Measurements from ENCODE around the gene WDR53. TPM values are rescaled to one million over a fixed set of nuclear protein-coding genes. Genes with fewer than 3 reads are reported as not detected.

Gene WDR53
- total and polyA plus RNA-seq, 2 donors (not counting 3 experiments of a cell fraction or from before 2014, with no cell fraction given) = 5.2 to 13.0 TPM

DNA sequence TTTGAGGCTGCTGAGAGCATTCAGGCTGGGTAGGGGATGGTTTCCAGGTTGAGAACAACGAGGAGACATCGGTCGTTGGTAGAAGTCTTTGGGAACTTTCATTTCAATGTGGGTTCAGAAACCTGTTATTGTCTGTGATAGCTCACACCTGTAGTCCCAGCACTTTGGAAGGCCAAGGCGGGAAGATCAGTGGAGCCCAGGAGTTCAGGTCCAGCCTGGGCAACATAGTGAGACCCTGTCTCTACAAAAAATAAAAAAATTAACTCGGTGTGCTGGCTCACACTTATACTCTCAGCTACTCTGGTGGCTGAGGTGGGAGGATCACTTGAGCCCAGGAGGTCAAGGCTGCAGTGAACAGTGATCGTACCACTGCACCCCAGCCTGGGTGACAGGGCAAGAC is 63.8 kb downstream of the WDR53 start:
- no peak overlapping the region for H2AFZ ChIP-seq (ENCODE audit: low read depth, low read length)
- POLR2A ChIA-PET = no interaction called here

More for the DNA sequence above, 63.8 kb downstream of the WDR53 start:
- intact Hi-C loops (cut with micrococcal nuclease) = loop anchor here (5.0 kb wide), 2 partner anchors 252 to 422 kb away; partner anchors contain the start of gene TFRC
- FAIRE-seq (no peak), DNase-seq (ENCODE audit: low read depth, low spot score) (no peak)
- no peak for TF ChIP-seq JUN (IDR thresholded peaks at IDR 0.05; ENCODE audit: borderline replicate concordance, insufficient read depth, insufficient read length, low read depth)
- TF ChIP-seq GATA2 (IDR thresholded peaks at IDR 0.05; ENCODE audit: insufficient read depth, insufficient read length, low read depth, low read length) = no peak
- TF ChIP-seq EZH2 (IDR thresholded peaks at IDR 0.05; ENCODE audit: borderline replicate concordance, low read depth, low read length, severe bottlenecking) = no peak
- TF ChIP-seq POLR2AphosphoS5 (IDR thresholded peaks at IDR 0.05; ENCODE audit: insufficient read depth, low read depth, low read length) = no peak
- TF ChIP-seq POLR2A (IDR thresholded peaks at IDR 0.05; ENCODE audit: low read depth, low read length) = no peak
- TF ChIP-seq FOS (IDR thresholded peaks at IDR 0.05; ENCODE audit: borderline replicate concordance, insufficient read depth, low read length) = no peak
- no peak for TF ChIP-seq MYC (IDR thresholded peaks at IDR 0.05; ENCODE audit: low read depth, low read length)
- TF ChIP-seq MAX (IDR thresholded peaks at IDR 0.05; ENCODE audit: insufficient read depth, insufficient read length) = no peak
- TF ChIP-seq CTCF (IDR thresholded peaks at IDR 0.05; ENCODE audit: extremely low read depth in 1 of 2, insufficient read depth in 1 of 2, low read depth in 1 of 2, low read length in 2 of 2) = no peak
- CTCF ChIA-PET = interaction anchor here (4.0 kb wide), 1 partner anchor 18 kb away, joined by 17 read pairs; no protein-coding TSS in a partner anchor
- H3K4me1 ChIP-seq (ENCODE audit: control insufficient read depth, extremely low read depth, insufficient read depth, low read length) = peaks cover 8% of the 10 kb centered on the region
- peaks cover 2 to 3% of the 10 kb centered on the region in 2 experiments for H3K27me3 ChIP-seq (ENCODE audit: control insufficient read depth in 2 of 2, insufficient read depth in 2 of 2, low read length in 2 of 2)
- H3K79me2 ChIP-seq (ENCODE audit: control insufficient read depth, insufficient read depth, low read length) = peaks cover 31% of the 10 kb centered on the region
- no peaks in the 10 kb centered on the region for H4K20me1 ChIP-seq (replicated peaks; ENCODE audit: control insufficient read depth, extremely low read depth, insufficient read depth, low read length)
- no peaks in the 10 kb centered on the region for H3K9me3 ChIP-seq (replicated peaks; ENCODE audit: control insufficient read depth, insufficient read depth, low read length)
- no peak overlapping the region for H3K9ac ChIP-seq (replicated peaks; ENCODE audit: extremely low read depth, insufficient read depth, low read length)
- no peak overlapping the region for H3K4me2 ChIP-seq (ENCODE audit: insufficient read depth, low read length)
- no peaks in the 10 kb centered on the region for H3K9me1 ChIP-seq (replicated peaks; ENCODE audit: control insufficient read depth, extremely low read depth, insufficient read depth, low read length)
- dilution Hi-C loops (cut with MboI; ENCODE audit: extremely low pct_ligation_motif_present, low sequenced_read_pairs) = no loop called here
- H3K4me3 ChIP-seq (replicated peaks in 1 of 3; ENCODE audit: insufficient read depth in 1 of 3, low read depth in 1 of 3, low read length in 3 of 3) = no peak overlapping the region
- no peaks in the 10 kb centered on the region for H3K36me3 ChIP-seq (ENCODE audit: control insufficient read depth in 2 of 2, extremely low read depth in 1 of 2, insufficient read depth in 2 of 2, low read length in 2 of 2)
- no TSS peak for BruUV-seq (replicated peaks)
- H3K27ac ChIP-seq (ENCODE audit: insufficient read depth, low read depth, low read length) = no peak overlapping the region

Small RNA genes lying within 50 kb of the gene (small RNA-seq; reads per million reads assigned to genes)
- gene RPS29P3 (ENCODE audit: insufficient read depth, insufficient read length, low read depth, low replicate concordance) = not detected

Other genes starting within 250 kb of the WDR53 start
- gene TM4SF19, start 230.2 kb downstream of the WDR53 start, total RNA-seq = not detected in 2 replicates
- not detected in 2 replicates for gene TM4SF19, start 230.2 kb downstream of the WDR53 start, polyA plus RNA-seq
- 55.1 and 57.0 TPM in 2 replicates for gene UBXN7, start 136.1 kb downstream of the WDR53 start, total RNA-seq
- 8.2 and 9.9 TPM in 2 replicates for gene UBXN7, start 136.1 kb downstream of the WDR53 start, polyA plus RNA-seq
- gene RNF168, start 64.8 kb downstream of the WDR53 start, total RNA-seq = 32.9 and 34.9 TPM in 2 replicates
- gene RNF168, start 64.8 kb downstream of the WDR53 start, polyA plus RNA-seq = 2.7 and 4.0 TPM in 2 replicates
- gene SMCO1, start 53.2 kb downstream of the WDR53 start, total RNA-seq = not detected in 2 replicates
- gene SMCO1, start 53.2 kb downstream of the WDR53 start, polyA plus RNA-seq = not detected in 2 replicates
- gene FBXO45, start 106 bp upstream of the WDR53 start, total RNA-seq = 12.4 and 13.4 TPM in 2 replicates
- 2.0 and 3.5 TPM in 2 replicates for gene FBXO45, start 106 bp upstream of the WDR53 start, polyA plus RNA-seq
- gene NRROS, start 71.1 kb upstream of the WDR53 start, total RNA-seq = 14.4 and 15.6 TPM in 2 replicates
- 8.1 and 8.7 TPM in 2 replicates for gene NRROS, start 71.1 kb upstream of the WDR53 start, polyA plus RNA-seq
- gene CEP19, start 143.7 kb upstream of the WDR53 start, total RNA-seq = 1.2 and 1.6 TPM in 2 replicates
- 0.53 and 0.87 TPM in 2 replicates for gene CEP19, start 143.7 kb upstream of the WDR53 start, polyA plus RNA-seq
- gene PIGX, start 143.8 kb upstream of the WDR53 start, total RNA-seq = 12.4 and 14.0 TPM in 2 replicates
- gene PIGX, start 143.8 kb upstream of the WDR53 start, polyA plus RNA-seq = 6.6 and 9.2 TPM in 2 replicates
- 85.8 and 98.9 TPM in 2 replicates for gene PAK2, start 171.3 kb upstream of the WDR53 start, total RNA-seq
- gene PAK2, start 171.3 kb upstream of the WDR53 start, polyA plus RNA-seq = 17.6 and 22.6 TPM in 2 replicates

Data from endothelial cell of umbilical vein (primary cell).